Measurements from ENCODE around the gene ATP13A1. TPM values are rescaled to one million over a fixed set of nuclear protein-coding genes. Genes with fewer than 3 reads are reported as not detected.

The ATP13A1 gene
- total RNA-seq, 2 experiments from 2014 or later = 58.3 to 122 TPM

DNA sequence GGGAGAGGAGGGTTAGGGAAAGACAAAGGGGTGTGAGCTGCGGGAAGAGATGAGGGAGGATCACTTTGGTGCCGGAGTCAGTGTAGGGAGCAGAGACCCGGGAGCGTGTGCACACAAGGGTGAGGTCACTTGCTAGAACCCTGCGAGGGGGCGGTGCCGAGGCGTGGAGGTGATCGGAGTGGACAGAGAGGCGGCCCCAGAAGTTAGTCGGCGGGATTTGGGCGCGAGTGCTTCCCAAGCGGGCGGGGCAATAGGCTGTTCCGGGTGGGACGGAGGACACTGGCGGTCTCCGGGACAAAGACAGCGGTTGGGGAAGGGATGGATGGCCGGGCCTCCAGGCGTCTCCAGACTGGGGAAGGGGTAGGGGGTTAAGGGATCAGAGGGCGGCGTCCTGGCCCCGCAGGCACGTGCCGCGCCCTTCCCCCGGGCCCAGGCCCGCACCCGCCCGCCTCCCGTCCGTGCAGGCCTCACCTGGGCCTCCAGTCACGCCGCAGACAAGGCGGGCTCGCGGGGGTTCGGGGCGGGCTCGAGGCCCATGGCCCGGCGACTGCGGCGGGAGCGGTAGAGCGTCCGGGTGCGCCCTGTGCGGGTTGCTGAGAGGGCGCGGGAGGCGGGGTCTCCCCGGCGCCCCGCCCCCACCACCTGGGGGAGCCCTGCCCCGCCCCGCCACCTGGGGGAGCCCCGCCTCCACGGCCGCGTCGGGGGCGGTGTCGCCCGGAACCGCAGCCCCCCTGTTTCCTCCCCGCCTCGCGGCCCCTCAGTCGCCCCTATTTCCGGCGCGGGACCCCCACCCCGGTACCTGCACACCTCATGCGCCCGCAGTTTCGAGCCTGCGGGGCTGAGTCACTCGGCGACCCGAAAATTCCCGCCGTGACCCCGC, 35.6 kb downstream of the ATP13A1 start, which contains the start of gene LPAR2:
Gene LPAR2 (minus strand): TSS at position 600 of the 880 bp plus-strand sequence. CDS start 945 bp downstream, outside the sequence.
- ChIA-PET POLR2A (interaction anchor here (1.0 kb wide), 1 partner anchor 41 kb away, joined by 4 read pairs; no protein-coding TSS in a partner anchor), CTCF (ENCODE audit: unreplicated experiment) (no interaction called here)
- no TSS peak for BruUV-seq (replicated peaks)
- Histone ChIP-seq H3K79me2 (ENCODE audit: insufficient read depth, low read depth, low read length) (no peaks in the 10 kb centered on the region), H4K20me1 (ENCODE audit: insufficient read depth, low read length) (no peaks in the 10 kb centered on the region), H3K9me3 (ENCODE audit: low read length) (no peaks in the 10 kb centered on the region), H3K4me3 (ENCODE audit: low read depth, low read length, poor library complexity, severe bottlenecking) (peak within 1 kb of the TSS; percentile 70), H3K9me2 (ENCODE audit: insufficient read depth, low read length) (no peaks in the 10 kb centered on the region), H3K4me1 (ENCODE audit: insufficient read depth, low read length, poor library complexity, severe bottlenecking) (peaks cover 18% of the 10 kb centered on the region), H3K27ac (ENCODE audit: low read depth, low read length, poor library complexity, severe bottlenecking) (no peak within 1 kb of the TSS), H3K4me2 (ENCODE audit: low read length) (peak within 1 kb of the TSS; percentile 81), H3K36me3 (ENCODE audit: insufficient read depth, low read length) (peaks cover 31% of the 10 kb centered on the region), H2AFZ (ENCODE audit: low read length) (peak within 1 kb of the TSS; percentile 71; the same call in 1 of the 2 replicates)
- DNase-seq (ENCODE audit: low spot score) = peak; percentile 82
- intact Hi-C loops (cut with micrococcal nuclease; ENCODE audit: unreplicated experiment) = no loop called here
- TF ChIP-seq, protein P1, sequence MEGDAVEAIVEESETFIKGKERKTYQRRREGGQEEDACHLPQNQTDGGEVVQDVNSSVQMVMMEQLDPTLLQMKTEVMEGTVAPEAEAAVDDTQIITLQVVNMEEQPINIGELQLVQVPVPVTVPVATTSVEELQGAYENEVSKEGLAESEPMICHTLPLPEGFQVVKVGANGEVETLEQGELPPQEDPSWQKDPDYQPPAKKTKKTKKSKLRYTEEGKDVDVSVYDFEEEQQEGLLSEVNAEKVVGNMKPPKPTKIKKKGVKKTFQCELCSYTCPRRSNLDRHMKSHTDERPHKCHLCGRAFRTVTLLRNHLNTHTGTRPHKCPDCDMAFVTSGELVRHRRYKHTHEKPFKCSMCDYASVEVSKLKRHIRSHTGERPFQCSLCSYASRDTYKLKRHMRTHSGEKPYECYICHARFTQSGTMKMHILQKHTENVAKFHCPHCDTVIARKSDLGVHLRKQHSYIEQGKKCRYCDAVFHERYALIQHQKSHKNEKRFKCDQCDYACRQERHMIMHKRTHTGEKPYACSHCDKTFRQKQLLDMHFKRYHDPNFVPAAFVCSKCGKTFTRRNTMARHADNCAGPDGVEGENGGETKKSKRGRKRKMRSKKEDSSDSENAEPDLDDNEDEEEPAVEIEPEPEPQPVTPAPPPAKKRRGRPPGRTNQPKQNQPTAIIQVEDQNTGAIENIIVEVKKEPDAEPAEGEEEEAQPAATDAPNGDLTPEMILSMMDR (conservative IDR thresholded peaks at IDR 0.05; ENCODE audit: low read length) = no peak; the same call in 1 of the 2 replicates
- TF ChIP-seq EZH2phosphoT487 (IDR thresholded peaks at IDR 0.05; ENCODE audit: borderline replicate concordance, low read depth, low read length) = no peak

DNA sequence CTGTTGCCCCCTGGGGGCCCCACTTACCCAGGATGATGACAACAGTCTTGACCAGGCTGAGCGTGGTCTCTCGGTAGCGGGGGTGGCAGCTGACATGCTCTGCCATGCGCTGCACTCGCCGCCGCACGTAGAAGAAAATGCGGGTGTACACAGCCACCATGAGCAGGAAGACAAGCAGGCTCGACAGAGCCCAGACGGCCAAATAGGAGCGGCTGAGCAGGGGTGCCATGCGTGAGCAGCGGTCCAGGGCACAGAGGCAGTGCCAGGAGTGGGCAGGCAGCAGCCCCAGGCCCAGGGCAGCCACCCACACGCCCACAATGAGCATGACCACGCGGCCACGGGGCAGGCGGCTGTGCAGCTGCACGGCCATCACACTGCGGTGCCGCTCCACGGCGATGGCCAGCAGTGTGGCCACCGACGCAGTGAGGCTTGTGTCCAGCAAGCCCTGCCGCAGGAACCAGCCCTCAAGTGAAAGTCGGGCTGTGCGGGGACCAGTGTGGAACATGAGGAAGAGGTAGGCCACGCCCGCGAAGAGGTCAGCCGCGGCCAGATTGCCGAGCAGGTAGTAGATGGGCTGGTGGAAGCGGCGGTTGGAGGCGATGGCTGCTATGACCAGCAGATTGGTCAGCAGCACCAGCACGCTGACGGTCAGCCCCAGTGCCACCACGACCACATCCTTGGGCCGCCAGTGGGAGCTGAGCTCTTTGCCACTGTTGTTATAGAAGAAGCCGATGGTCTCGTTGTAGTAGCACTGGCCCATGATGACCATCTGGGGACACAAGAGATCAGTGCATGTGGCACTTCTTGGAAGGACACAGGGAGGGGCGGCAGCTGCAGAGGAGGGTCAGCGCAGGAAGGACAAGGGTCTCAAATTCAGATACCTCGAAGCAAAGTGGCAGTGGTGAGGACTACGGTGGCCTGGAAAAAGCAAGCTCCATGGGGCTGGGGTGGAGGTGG, 36.7 kb downstream of the ATP13A1 start:
- no TSS peak for BruUV-seq (replicated peaks)
- CTCF ChIA-PET (ENCODE audit: unreplicated experiment) = no interaction called here

More for the DNA sequence above, 36.7 kb downstream of the ATP13A1 start:
- H3K27ac ChIP-seq (ENCODE audit: low read depth, low read length, poor library complexity, severe bottlenecking) = no peak overlapping the region
- peak overlapping the region; percentile 81 for H3K4me2 ChIP-seq (ENCODE audit: low read length)
- H3K9me3 ChIP-seq (ENCODE audit: low read length) = no peaks in the 10 kb centered on the region
- no peaks in the 10 kb centered on the region for H3K79me2 ChIP-seq (ENCODE audit: insufficient read depth, low read depth, low read length)
- peaks cover 18% of the 10 kb centered on the region for H3K4me1 ChIP-seq (ENCODE audit: insufficient read depth, low read length, poor library complexity, severe bottlenecking)
- DNase-seq (ENCODE audit: low spot score) = no peak
- H4K20me1 ChIP-seq (ENCODE audit: insufficient read depth, low read length) = no peaks in the 10 kb centered on the region
- POLR2A ChIA-PET = interaction anchor here (0.6 to 1.0 kb wide), 2 partner anchors 39 to 42 kb away, joined by 3 to 4 read pairs; no protein-coding TSS in a partner anchor
- intact Hi-C loops (cut with micrococcal nuclease; ENCODE audit: unreplicated experiment) = no loop called here
- H3K4me3 ChIP-seq (ENCODE audit: low read depth, low read length, poor library complexity, severe bottlenecking) = peak overlapping the region; percentile 70
- H3K36me3 ChIP-seq (ENCODE audit: insufficient read depth, low read length) = peaks cover 22% of the 10 kb centered on the region; the same call in 1 of the 2 replicates
- TF ChIP-seq, protein P1 (conservative IDR thresholded peaks at IDR 0.05; ENCODE audit: low read length) = no peak
- TF ChIP-seq EZH2phosphoT487 (IDR thresholded peaks at IDR 0.05; ENCODE audit: borderline replicate concordance, low read depth, low read length) = no peak
- no peak overlapping the region for H2AFZ ChIP-seq (ENCODE audit: low read length)
- H3K9me2 ChIP-seq (ENCODE audit: insufficient read depth, low read length) = no peaks in the 10 kb centered on the region
